Uterus (tissue), 4 donors: Measurements from ENCODE around the gene SIX6. TPM values are rescaled to one million over a fixed set of nuclear protein-coding genes. Genes with fewer than 3 reads are reported as not detected.
A peak's percentile ranks its signal among the peaks of the same experiment; 100 is the strongest.

Experiments
- DNase-seq, 2 donors: peaks; one replicate each; pipeline ENCODE4 v3.0.0-alpha.2; 2019 to 2020
- H3K27ac ChIP-seq, 2 donors: fragments of 200-600 bp; sonication (generic); 1 replicate in 1 of 2; 2 replicates in 1 of 2; pipeline ENCODE4 v1.5.1; 2016 to 2018
- H3K27me3 ChIP-seq, 2 donors: fragments of 200-600 bp; sonication (generic); one replicate each; pipeline ENCODE4 v1.5.1; 2018 to 2019; ENCODE audit warnings: control low read depth in 1 of 2
- H3K36me3 ChIP-seq, 2 donors: fragments of 200-600 bp; sonication (generic); one replicate each; pipeline ENCODE4 v1.5.1; 2019; ENCODE audit warnings: control low read depth in 1 of 2
- H3K4me1 ChIP-seq, 2 donors: fragments of 200-600 bp; sonication (generic); one replicate each; pipeline ENCODE4 v1.5.1; 2018 to 2019; ENCODE audit warnings: control low read depth in 1 of 2
- H3K4me3 ChIP-seq, 2 donors: fragments of 200-600 bp; sonication (generic); 1 replicate in 1 of 2; 2 replicates in 1 of 2; pipeline ENCODE4 v1.5.1; 2018 to 2019; ENCODE audit warnings: mild to moderate bottlenecking in 1 of 2
- H3K9me3 ChIP-seq, 2 donors: fragments of 200-600 bp; sonication (generic); one replicate each; pipeline ENCODE4 v1.5.1; 2019; ENCODE audit warnings: control low read depth in 1 of 2
- CTCF ChIP-seq, 4 experiments: fragments of 200-600 bp in 2 of 4; fragments of 450-650 bp in 2 of 4; sonication (generic) in 2 of 4; IDR thresholded peaks; one replicate each; pipeline ENCODE4 v1.5.1; 2016 to 2019; ENCODE audit warnings: antibody characterized with exemption in 4 of 4, mild to moderate bottlenecking in 2 of 4, moderate library complexity in 1 of 4
- POLR2A ChIP-seq, 2 donors: fragments of 450-650 bp; IDR thresholded peaks; one replicate each; pipeline ENCODE4 v1.6.1; 2016; ENCODE audit warnings: antibody characterized with exemption in 2 of 2, mild to moderate bottlenecking in 1 of 2, moderate library complexity in 1 of 2
- intact Hi-C: fragments of 100-400 bp; cut with DNase I; formaldehyde crosslinking; loops from one replicate; pipeline ENCODE4 v1.15.1; 2023; ENCODE audit warnings: low total_unique reads
- total RNA-seq, 4 donors: library from RNA; depleted of rRNA in 3 of 4; stranded (reverse); fragments of >200 nt in 3 of 4; gene quantifications; one replicate each; pipeline versions ENCODE4 v1.1.0 to v1.2.4, GENCODE V29; 2014 to 2023
- donor health status: DM: yes; HTN: yes; CAD: no.

SIX6 gene
- total RNA-seq, 4 donors from 2014 or later: not detected

DNA sequence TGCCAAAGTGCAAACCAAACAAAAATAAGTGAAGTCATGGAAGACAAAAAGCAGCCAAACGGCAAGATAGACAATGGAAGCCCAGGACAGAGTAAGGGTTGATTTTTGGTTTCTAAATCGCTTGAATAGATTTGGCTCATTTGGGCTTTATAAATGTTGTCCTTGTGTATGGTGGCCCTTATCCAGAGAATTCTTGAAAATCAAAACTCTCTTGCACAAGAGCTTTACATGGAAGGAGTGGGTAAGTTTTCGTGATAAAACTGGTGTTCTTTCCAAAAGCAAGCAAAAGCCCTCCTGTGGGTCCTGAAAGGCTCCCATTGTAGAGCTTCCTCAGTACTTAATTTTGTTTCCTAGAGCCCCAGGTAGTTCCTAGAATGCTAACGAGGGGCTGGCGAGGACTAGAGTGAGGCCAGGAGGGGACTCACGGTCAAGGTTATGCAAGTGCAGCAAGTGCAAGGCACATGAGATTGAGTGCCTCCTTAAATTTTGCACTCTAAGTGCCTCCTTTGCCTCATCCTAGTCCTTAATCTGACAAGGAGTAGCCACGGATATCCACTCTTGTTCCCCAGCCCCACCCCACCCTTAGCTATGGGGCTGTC, 4.1 kb downstream of the SIX6 start:
- Histone ChIP-seq H3K27ac (no peak overlapping the region), H3K4me3 (no peak overlapping the region), H3K27me3 (peaks cover 14 to 61% of the 10 kb centered on the region in 2 donors), H3K4me1 (peaks cover 0 to 4% of the 10 kb centered on the region in 2 donors), H3K36me3 (no peaks in the 10 kb centered on the region), H3K9me3 (no peaks in the 10 kb centered on the region)
- TF ChIP-seq CTCF (IDR thresholded peaks at IDR 0.05) (no peak), POLR2A (IDR thresholded peaks at IDR 0.05) (no peak)
- intact Hi-C loops: no loop called here
- DNase-seq: no peak

GRCh38 chr14:60514378-60514740, 5.4 kb downstream of the SIX6 start:
- Histone ChIP-seq H3K27ac (no peak overlapping the region), H3K4me3 (no peak overlapping the region)

DNA sequence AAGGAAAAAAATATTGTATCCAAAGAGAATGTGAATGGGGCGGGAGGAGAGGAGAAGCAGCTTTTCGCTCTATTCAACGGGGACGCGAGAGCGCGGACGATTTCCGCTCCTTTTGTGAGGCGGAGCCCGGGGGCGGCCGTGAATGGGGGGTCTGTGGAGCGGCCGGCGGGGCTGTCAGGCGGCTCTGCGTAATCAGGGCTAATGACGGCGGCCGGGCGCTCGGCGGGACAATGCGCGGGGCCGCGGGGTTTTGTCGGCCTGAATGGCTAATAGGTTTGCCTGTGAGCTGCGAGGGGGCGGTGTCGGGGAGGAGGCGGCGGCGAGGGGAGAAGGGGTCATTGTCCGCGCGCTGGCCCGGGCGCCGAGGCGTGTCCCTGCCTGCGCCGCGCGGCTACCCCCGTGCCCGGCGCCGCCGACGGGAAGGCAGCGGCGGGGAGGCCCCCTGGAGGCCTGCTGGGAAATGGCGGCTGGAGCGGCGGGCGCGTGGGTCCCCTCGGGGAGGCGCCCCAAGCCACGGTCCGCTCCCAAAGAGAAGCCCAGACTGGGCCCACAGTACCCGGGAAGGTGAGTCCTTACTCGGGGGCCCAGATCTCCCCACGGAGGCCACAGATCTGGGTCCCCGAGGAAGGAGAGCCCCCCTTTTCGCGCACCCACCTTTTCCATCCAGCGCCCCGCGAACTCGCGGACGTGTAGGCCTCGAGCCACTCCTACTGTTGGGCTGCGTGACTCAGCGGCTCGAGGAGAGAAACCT, 6.0 kb downstream of the SIX6 start:
- no peaks in the 10 kb centered on the region for H3K9me3 ChIP-seq
- H3K36me3 ChIP-seq: no peaks in the 10 kb centered on the region
- TF ChIP-seq CTCF (IDR thresholded peaks at IDR 0.05) (peak in 1 of 4 experiments; percentile 5), POLR2A (IDR thresholded peaks at IDR 0.05) (no peak)
- intact Hi-C loops: no loop called here
- H3K27ac ChIP-seq: no peak overlapping the region
- peak overlapping the region in 1 of 2 donors; percentile 2 for H3K4me3 ChIP-seq
- H3K4me1 ChIP-seq: no peaks in the 10 kb centered on the region
- DNase-seq: no peak
- H3K27me3 ChIP-seq: peaks cover 12 to 46% of the 10 kb centered on the region in 2 donors

More at GRCh38 chr14:60514378-60514740, 5.4 kb downstream of the SIX6 start:
- DNase-seq: no peak
- no peaks in the 10 kb centered on the region for H3K9me3 ChIP-seq
- H3K4me1 ChIP-seq: no peaks in the 10 kb centered on the region
- intact Hi-C loops: no loop called here
- TF ChIP-seq POLR2A (IDR thresholded peaks at IDR 0.05): no peak
- TF ChIP-seq CTCF (IDR thresholded peaks at IDR 0.05): no peak
- H3K27me3 ChIP-seq: peaks cover 14 to 50% of the 10 kb centered on the region in 2 donors
- no peaks in the 10 kb centered on the region for H3K36me3 ChIP-seq

DNA sequence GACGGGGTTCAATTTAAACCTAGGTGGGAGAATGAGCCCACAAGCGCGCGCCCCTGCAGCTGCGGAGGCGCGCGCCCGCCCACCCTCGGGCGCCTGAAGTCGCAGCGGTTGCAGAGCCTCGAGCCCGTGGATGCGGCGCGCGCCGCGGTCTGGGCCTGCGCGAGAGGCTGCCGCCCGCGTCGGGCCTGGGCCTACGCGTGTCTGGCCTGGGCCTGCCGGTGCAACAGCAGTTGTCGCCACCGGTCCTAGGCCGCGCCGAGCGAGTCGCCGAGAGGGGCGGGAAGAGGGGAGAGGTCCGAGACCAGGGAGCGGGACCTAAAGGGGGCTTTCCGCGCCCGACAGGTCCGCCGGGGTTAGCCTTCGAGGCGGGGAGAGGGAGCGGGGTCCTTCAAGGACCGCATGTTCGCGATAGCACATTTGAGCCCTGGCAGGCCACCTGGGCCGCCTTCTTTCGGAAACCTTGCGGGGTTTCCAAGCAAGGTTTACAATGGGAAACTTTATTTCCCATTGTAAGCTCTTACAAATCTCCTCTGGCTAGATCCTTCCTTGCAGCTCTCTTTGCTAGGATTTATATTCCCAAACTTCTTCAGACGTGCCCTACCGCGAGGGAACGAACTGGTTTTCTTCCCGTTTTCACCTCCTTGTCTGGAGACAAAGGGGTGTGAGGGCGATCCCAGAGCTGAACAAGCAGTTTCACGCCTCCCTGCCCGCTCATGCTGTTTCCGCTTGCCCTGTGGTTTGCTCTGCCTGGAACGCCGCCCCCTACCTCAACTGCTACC, 6.8 kb downstream of the SIX6 start:
- Histone ChIP-seq H3K4me1 (no peaks in the 10 kb centered on the region), H3K27ac (no peak overlapping the region), H3K27me3 (peaks cover 11 to 39% of the 10 kb centered on the region in 2 donors), H3K4me3 (no peak overlapping the region), H3K9me3 (no peaks in the 10 kb centered on the region), H3K36me3 (no peaks in the 10 kb centered on the region)
- intact Hi-C loops: no loop called here
- TF ChIP-seq POLR2A (IDR thresholded peaks at IDR 0.05): no peak
- no peak for TF ChIP-seq CTCF (IDR thresholded peaks at IDR 0.05)
- DNase-seq: no peak

DNA sequence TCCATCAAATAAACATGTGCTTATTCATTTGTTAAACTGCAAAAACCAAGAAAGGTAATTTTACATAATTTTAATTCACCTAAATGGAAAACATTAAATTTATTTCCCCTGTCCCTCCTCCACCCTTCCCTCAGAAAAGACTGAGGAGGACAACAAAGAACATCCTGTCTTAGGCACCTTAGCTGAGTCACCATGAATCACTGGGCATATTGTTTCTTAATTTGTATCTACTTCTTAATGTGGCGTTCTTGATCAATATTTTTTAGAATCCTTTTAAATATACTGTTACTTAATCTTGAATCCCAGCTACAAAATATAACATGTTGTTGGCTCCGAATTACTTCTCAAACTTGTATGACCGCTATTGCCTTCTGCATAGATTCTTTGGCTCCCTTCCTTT, 23.5 kb downstream of the SIX6 start:
- intact Hi-C loops: no loop called here
- Histone ChIP-seq H3K27ac (no peak overlapping the region), H3K4me3 (no peak overlapping the region), H3K9me3 (no peaks in the 10 kb centered on the region), H3K36me3 (no peaks in the 10 kb centered on the region), H3K27me3 (no peaks in the 10 kb centered on the region), H3K4me1 (no peaks in the 10 kb centered on the region)
- TF ChIP-seq CTCF (IDR thresholded peaks at IDR 0.05): no peak
- no peak for TF ChIP-seq POLR2A (IDR thresholded peaks at IDR 0.05)
- no peak for DNase-seq
